H1 (cell line): ENCODE data around the gene UBAC1. TPM values are rescaled to one million over a fixed set of nuclear protein-coding genes. Genes with fewer than 3 reads are reported as not detected.
A peak's percentile ranks its signal among the peaks of the same experiment; 100 is the strongest.

Experiments used
- BACH1 ChIP-seq: IDR thresholded peaks from 2 replicates; pipeline ENCODE4 v1.6.1; 2012; ENCODE audit warnings: low read length, improper control_type of control experiment
- BRCA1 ChIP-seq: IDR thresholded peaks from 2 replicates; pipeline ENCODE4 v1.6.1; 2012; ENCODE audit warnings: low read depth, low read length, improper control_type of control experiment
- CBX5 ChIP-seq: fragments of 300-800, 300-1000 bp; sonication (generic); IDR thresholded peaks from 2 replicates; pipeline ENCODE4 v1.7.1; 2016; ENCODE audit warnings: antibody characterized with exemption, low read length, low read depth
- CBX8 ChIP-seq: fragments of 300-800, 300-1000 bp; sonication (generic); IDR thresholded peaks from 2 replicates; pipeline ENCODE4 v1.7.1; 2016; ENCODE audit warnings: low read depth, low read length, borderline replicate concordance
- CEBPB ChIP-seq: IDR thresholded peaks from 2 replicates; pipeline ENCODE4 v1.6.1; 2012; ENCODE audit warnings: low read depth, low read length
- CTBP2 ChIP-seq: IDR thresholded peaks from 2 replicates; pipeline ENCODE4 v1.7.0; 2011; ENCODE audit warnings: borderline replicate concordance, mild to moderate bottlenecking, moderate library complexity, mixed read lengths, low read length; ENCODE audit not compliant: insufficient read depth, insufficient read length
- CTCF ChIP-seq, 3 experiments: IDR thresholded peaks; 1 replicate in 2 of 3; 2 replicates in 1 of 3; pipeline versions ENCODE4 v1.5.1 to v1.6.1; 2011; ENCODE audit warnings: low read length in 3 of 3, mild to moderate bottlenecking in 3 of 3, inconsistent platforms in 2 of 3, low read depth in 1 of 3, moderate library complexity in 1 of 3; ENCODE audit not compliant: insufficient read depth in 1 of 3; ENCODE audit errors: control extremely low read depth in 1 of 3
- HDAC2 ChIP-seq, 2 experiments: fragments of 300-600 bp in 1 of 2; sonication (generic) in 1 of 2; IDR thresholded peaks; 2 replicates each; pipeline ENCODE4 v1.6.1; 2011 to 2012; ENCODE audit warnings: low read depth in 2 of 2, low read length in 2 of 2, mild to moderate bottlenecking in 2 of 2, moderate library complexity in 2 of 2, borderline replicate concordance in 1 of 2, inconsistent platforms in 1 of 2
- KDM4A ChIP-seq: IDR thresholded peaks from one replicate; pipeline ENCODE4 v1.7.1; 2012; ENCODE audit warnings: low read depth, mild to moderate bottlenecking, moderate library complexity, low read length, inconsistent platforms; ENCODE audit not compliant: severe bottlenecking
- MAFK ChIP-seq: IDR thresholded peaks from 2 replicates; pipeline ENCODE4 v1.6.1; 2012; ENCODE audit warnings: low read depth, mild to moderate bottlenecking, improper control_type of control experiment, low read length
- RAD21 ChIP-seq, 2 experiments: IDR thresholded peaks in 1 of 2; conservative IDR thresholded peaks in 1 of 2; 2 replicates each; pipeline ENCODE4 v1.6.1; 2011; ENCODE audit warnings: low read depth in 2 of 2, low read length in 2 of 2, improper control_type of control experiment in 1 of 2, inconsistent platforms in 1 of 2, mild to moderate bottlenecking in 1 of 2, moderate library complexity in 1 of 2
- RNF2 ChIP-seq: fragments of 200-900, 300-1000 bp; sonication (generic); IDR thresholded peaks from 2 replicates; pipeline ENCODE4 v1.7.1; 2016; ENCODE audit warnings: borderline replicate concordance, low read depth, mild to moderate bottlenecking, antibody characterized with exemption, low read length; ENCODE audit not compliant: poor library complexity, severe bottlenecking; ENCODE audit errors: missing control alignments
- RXRA ChIP-seq: IDR thresholded peaks from 2 replicates; pipeline ENCODE4 v1.6.1; 2011; ENCODE audit warnings: low read depth, mild to moderate bottlenecking, low read length, moderate library complexity; ENCODE audit not compliant: insufficient read depth
- SAP30 ChIP-seq: fragments of 300-600 bp; sonication (generic); IDR thresholded peaks from 2 replicates; pipeline ENCODE4 v1.7.1; 2012; ENCODE audit warnings: low read length, moderate library complexity, mild to moderate bottlenecking, inconsistent platforms; ENCODE audit not compliant: insufficient read depth, insufficient replicate concordance
- SIN3A ChIP-seq, 2 experiments: IDR thresholded peaks in 1 of 2; conservative IDR thresholded peaks in 1 of 2; 2 replicates each; pipeline ENCODE4 v1.6.1; 2011 to 2012; ENCODE audit warnings: low read length in 2 of 2, improper control_type of control experiment in 1 of 2, low read depth in 1 of 2, mild to moderate bottlenecking in 1 of 2
- SP1 ChIP-seq: IDR thresholded peaks from 2 replicates; pipeline ENCODE4 v1.6.1; 2011; ENCODE audit warnings: low read depth, low read length
- SP2 ChIP-seq: IDR thresholded peaks from 2 replicates; pipeline ENCODE4 v1.6.1; 2012; ENCODE audit warnings: mild to moderate bottlenecking, low read length, inconsistent platforms
- SP4 ChIP-seq: IDR thresholded peaks from 2 replicates; pipeline ENCODE4 v1.6.1; 2012; ENCODE audit warnings: low read length, inconsistent platforms
- SUZ12 ChIP-seq: fragments of 200-600 bp; sonication (generic); IDR thresholded peaks from 2 replicates; pipeline ENCODE4 v1.6.1; 2012; ENCODE audit warnings: mild to moderate bottlenecking, inconsistent platforms, low read length, moderate library complexity, mixed read lengths
- TAF7 ChIP-seq: optimal IDR thresholded peaks from 2 replicates; pipeline ENCODE3; 2011; ENCODE audit warnings: low read depth, mild to moderate bottlenecking, inconsistent platforms, low read length, moderate library complexity, borderline replicate concordance
- TBP ChIP-seq: IDR thresholded peaks from 2 replicates; pipeline ENCODE4 v1.6.1; 2011; ENCODE audit warnings: low read depth, low read length, improper control_type of control experiment
- YY1 ChIP-seq: IDR thresholded peaks from 2 replicates; pipeline ENCODE4 v1.6.1; 2011; ENCODE audit warnings: low read depth, mild to moderate bottlenecking, low read length
- polyA plus RNA-seq, 7 experiments: library from polyadenylated mRNA; depleted of rRNA in 3 of 7; stranded (reverse) in 5 of 7; unstranded in 2 of 7; fragments of >200 nt in 5 of 7; fragments of 200-250 nt in 2 of 7; gene quantifications; 1 replicate in 5 of 7; 2 replicates in 1 of 7; 4 replicates in 1 of 7; pipeline versions ENCODE4 v1.2.1 to v1.2.3, GENCODE V29; 2011 to 2013; ENCODE audit warnings: missing spikeins in 2 of 7, mixed read lengths in 2 of 7
- total RNA-seq: library from RNA; stranded (reverse); fragmentation: NEBNext Ultra II Directional; extraction: Animal tissue kit (Norgen Biotek cat#: 25700); gene quantifications from 2 replicates; pipeline ENCODE4 v1.2.1, GENCODE V29; 2021

Gene UBAC1
- total and polyA plus RNA-seq, 2 of the 8 experiments (the other 6 are each of a cell fraction or from before 2014, with no cell fraction given): 59.3 to 85.2 TPM

GRCh38 chr9:135971892-135972291 is 10.7 kb upstream of the UBAC1 start (continued):
- peak; percentile 73; the same call in 1 of the 2 replicates for TF ChIP-seq YY1
- no peak for TF ChIP-seq CBX8
- peak; percentile 100 for TF ChIP-seq SAP30
- TF ChIP-seq BRCA1: no peak
- TF ChIP-seq SP4: peak; percentile 83; the same call in 1 of the 2 replicates
- TF ChIP-seq HDAC2 (IDR thresholded peaks at IDR 0.05; ENCODE audit: borderline replicate concordance in 1 of 2, low read depth in 2 of 2, low read length in 2 of 2): peak; percentile 98 to 100
- TF ChIP-seq MAFK: no peak
- TF ChIP-seq KDM4A: no peak
- peak; percentile 21 to 37; a peak in 1 of 4 replicates for TF ChIP-seq RAD21 (IDR thresholded peaks at IDR 0.05 in 1 of 2, conservative IDR thresholded peaks at IDR 0.05 in 1 of 2; ENCODE audit: low read depth in 2 of 2, low read length in 2 of 2)
- TF ChIP-seq SP2: no peak
- peak; percentile 73 for TF ChIP-seq SP1
- TF ChIP-seq CBX5: no peak
- peak; percentile 100 for TF ChIP-seq SIN3A (conservative IDR thresholded peaks at IDR 0.05 in 1 of 2, IDR thresholded peaks at IDR 0.05 in 1 of 2; ENCODE audit: low read depth in 1 of 2, low read length in 2 of 2)
- no peak for TF ChIP-seq SUZ12
- peak; percentile 96 for TF ChIP-seq CTBP2
- TF ChIP-seq BACH1: no peak
- no peak for TF ChIP-seq RXRA
- TF ChIP-seq TBP: peak; percentile 25; the same call in 1 of the 2 replicates
- peak; percentile 89 for TF ChIP-seq TAF7
- TF ChIP-seq RNF2: no peak
- no peak for TF ChIP-seq CEBPB
- TF ChIP-seq CTCF (IDR thresholded peaks at IDR 0.05; ENCODE audit: control extremely low read depth in 1 of 3, insufficient read depth in 1 of 3, low read depth in 1 of 3, low read length in 3 of 3): no peak
